ENCODE results near the gene CEP57L1.
"Not testable (repeated sequence)": the region's sequence is repeated elsewhere in the genome, so short reads cannot be mapped to it uniquely, and the experiment has no call there.

Gene CEP57L1

DNA sequence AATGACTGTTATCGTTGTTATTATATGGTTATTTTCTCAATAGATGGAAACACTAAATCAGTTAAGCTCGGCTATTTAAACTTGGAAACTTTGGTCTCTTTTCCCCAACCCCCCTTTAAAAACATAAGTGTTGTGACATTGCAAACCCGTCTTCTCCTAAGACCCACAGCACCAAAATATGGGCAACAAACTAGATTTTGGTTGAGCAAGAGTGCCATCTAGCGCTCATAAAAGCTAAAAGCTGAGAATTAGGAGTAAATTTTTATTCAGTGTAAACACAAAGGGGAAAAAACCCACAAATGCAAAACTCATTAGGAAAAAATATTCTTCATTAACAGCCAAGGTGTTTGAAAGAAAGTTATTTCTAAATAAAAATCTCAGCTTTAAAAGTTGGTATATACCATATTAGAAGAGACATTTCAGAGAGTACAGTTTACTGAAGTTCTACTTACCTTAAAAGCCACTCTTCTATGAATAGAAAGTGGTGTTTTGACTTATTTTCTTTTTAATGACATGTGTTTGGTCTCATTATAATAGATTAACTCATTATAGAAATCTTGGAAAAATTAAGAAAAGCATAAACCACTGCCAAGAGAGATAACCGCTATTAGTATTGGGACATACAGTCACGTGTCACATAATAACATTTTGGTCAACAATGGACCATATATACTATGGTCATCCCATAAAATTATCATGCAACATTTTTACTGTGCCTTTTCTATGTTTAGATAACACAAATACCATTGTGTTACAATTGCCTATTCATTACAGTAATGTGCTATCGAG lies 21.8 kb upstream of the CEP57L1 start:
- DNase-seq (ENCODE audit: low spot score) = peak; percentile 66

DNA sequence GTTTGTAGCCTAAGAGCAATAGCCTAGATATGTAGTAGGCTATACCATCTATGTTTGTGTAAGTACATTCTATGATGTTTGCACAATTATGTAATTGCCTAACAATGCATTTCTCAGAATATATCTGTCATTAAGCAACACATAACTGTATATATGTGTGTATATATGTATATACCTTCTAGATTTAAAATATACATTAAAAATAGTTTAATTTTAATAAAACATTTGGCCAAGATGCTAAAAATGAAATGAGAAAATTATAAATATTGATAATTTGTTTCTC lies 21.2 kb upstream of the CEP57L1 start:
- no peak for DNase-seq (ENCODE audit: low spot score)

DNA sequence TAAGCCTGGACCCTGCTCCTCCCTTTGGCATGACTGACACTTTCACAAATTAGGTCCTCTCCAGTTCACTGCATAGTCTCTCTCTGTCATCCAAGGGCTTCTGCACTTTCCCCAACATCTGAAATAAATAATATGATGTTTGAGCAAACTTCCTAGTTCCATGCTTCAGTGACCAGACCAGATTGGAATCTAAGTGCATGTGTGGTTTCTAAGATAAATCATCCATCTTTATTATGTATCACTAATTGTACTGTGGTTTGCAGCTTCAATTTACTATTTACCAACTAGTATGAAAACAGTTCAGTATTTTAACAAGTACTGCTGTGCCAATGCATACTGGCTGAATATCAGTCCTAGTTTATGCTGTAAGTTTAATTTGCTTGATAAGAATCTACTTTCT lies 19.4 kb upstream of the CEP57L1 start:
- peak; percentile 30 for DNase-seq (ENCODE audit: low spot score)

DNA sequence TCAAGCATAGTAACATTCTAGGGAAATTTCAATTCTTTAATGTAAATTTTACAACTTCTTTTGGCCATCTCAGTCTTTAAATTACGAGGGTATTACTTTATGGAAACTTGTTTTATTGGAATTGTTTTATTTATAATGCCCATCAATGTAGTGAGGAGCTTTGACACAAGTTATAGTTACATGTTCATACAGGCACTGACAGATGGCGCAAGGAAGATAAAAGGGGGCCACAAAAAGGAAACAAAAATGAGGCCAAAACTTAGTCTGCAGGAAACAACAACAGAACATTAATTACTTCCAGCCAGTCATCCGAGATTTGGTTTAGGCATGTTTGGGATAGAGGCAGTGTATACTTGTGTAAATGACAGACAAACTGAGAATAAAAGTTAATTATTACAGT lies 18.9 kb upstream of the CEP57L1 start:
- no peak for DNase-seq (ENCODE audit: low spot score)

DNA sequence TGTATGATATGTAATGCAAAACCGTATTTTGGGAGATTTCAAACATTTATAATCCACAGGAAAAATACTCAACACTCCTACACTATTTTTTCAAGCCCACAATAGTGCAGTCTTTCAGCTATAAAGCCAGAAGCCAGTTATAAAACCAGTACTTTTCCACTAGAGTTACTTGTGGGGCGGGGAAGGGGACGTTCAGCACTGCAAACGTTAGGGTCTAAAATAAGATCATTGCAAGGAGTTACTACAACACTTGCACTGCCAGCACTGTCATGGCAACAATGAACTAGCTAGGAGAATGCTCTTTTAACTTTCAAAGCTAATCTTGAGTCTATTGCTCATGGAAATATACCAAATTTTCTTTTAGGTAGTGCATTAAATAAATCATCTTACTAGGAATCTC lies 15.3 kb upstream of the CEP57L1 start:
- no peak for DNase-seq (ENCODE audit: low spot score)

DNA sequence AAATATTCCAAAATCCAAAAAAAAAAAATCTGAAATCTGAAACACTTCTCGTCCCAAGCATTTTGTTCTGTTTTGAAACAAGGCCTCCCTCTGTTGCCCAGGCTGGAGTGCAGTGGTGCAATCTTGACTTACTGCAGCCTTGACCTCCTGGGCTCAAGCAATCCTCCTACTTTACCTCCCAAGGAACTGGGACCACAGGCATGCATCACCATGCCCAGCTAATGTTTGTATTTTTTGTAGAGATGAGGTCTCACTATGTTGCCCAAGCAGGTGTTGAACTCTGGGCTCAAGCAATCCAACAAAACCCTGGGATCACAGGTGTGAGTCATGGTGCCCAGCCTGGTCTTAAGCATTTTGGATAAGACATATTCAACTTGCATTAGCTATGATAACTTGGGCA lies 14.3 kb upstream of the CEP57L1 start:
- DNase-seq (ENCODE audit: low spot score) = no peak

DNA sequence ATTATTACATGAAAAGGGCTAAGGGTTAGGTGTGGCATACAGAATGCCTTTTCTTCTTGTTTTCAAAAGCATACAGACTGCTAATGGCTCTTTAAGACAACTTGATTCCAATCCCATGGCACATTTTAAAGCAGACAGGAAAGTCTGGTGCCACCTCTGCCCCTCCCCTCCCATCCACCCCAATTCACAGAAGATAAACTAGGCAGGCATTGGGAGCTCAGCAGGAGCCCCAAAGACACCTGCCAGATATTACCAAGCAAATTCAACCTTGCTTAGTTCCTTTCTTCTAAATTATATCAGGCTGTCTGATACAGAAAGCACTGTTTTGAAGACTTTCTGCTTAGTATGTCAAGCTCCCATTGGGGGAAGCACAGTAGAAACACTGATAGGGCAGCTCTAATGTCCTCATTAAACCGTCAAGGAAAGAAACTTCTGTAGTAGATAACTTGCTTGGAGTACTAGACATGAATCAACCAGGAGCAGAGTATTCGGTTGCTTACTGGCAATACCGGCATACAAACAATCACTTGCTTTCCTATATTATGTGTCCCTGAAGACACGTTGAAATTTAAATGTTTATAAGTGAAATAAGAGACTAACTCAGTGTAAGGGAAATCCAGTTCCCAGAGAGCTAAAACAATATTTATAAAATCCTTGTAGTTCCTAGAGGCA lies 13.7 kb upstream of the CEP57L1 start:
- no peak for DNase-seq (ENCODE audit: low spot score)

DNA sequence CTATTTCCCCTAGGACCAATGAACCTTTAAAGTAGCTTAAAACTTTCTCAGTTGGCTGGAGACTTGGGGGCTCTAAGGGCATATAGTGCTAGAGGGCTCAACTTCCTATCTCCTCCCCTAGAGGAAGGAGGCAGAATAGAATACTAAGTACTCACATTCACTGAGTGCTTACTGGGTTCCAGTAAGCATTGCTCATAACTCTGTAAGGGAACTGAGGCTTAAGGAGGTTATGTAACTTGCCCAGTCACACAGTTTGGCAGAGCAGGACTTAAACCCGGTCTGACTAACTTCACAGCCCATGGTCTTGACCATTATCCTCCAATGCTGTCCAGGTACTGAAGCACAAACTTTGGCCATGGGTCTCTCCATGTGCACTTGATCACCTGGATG lies 13.1 kb upstream of the CEP57L1 start:
- peak; percentile 55 for DNase-seq (ENCODE audit: low spot score)

DNA sequence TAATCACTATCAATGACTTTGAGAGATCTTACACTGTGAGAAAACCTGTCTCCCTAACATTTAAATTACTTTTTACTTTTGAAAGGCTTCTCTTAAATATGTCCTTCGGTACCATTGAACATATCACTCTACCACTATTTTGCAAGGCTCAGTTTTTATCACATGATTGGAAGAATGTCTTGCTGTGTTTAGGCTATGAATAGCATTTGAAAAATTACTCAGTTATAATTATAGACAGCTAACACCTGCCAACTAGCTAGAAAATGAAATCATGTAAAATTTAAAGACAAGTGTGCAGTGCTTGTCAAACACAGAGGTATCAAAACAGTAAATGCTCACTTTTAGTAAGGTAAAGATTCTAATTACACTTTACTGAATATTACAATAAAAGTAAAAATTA lies 11.7 kb upstream of the CEP57L1 start:
- DNase-seq (ENCODE audit: low spot score) = no peak

DNA sequence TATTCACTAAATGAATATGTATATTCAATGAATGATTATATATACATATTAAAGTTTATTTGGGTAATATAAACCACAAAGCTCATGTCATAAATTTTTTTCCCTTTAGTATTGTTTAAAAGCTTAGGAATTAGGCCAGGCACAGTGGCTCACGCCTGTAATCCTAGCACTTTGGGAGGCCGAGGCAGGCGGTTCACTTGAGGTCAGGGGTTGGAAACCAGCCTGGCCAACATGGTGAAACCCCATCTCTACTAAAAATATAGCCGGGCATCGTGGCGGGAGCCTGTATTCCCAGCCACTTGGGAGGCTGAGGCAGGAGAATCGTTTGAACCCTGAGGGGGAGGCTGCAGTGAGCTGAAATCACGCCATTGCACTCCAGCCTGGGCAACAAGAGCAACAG lies 11.2 kb upstream of the CEP57L1 start:
- DNase-seq (ENCODE audit: low spot score) = not testable (repeated sequence)

DNA sequence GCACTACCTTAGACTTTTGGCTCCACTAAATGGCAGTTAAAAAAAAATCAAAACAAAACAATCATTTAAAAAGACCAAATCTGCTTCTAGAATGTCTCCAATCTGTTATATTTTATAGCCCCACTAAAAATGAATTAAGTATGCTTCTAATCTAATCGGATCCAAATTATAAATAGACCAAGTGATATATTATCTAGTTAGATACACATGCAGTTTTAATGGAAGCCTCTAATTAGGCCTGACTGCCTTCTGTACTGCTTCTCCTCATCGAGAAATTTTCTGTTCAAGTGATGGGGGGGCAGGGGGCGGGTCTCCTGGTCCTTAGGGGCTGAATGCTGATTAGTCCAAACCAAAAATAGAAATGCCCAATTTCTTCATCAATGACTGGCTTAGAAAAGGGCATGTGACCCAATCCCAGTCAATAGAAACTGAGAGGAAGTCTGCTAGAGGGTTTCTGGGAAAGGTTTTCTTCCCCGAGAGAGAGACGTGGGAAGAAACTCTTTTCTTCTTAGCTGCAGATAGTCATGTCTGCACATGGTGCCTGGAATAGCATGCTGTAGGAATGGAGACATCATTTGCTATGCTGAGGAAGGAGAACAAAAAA lies 7.5 kb upstream of the CEP57L1 start:
- no peak for DNase-seq (ENCODE audit: low spot score)

DNA sequence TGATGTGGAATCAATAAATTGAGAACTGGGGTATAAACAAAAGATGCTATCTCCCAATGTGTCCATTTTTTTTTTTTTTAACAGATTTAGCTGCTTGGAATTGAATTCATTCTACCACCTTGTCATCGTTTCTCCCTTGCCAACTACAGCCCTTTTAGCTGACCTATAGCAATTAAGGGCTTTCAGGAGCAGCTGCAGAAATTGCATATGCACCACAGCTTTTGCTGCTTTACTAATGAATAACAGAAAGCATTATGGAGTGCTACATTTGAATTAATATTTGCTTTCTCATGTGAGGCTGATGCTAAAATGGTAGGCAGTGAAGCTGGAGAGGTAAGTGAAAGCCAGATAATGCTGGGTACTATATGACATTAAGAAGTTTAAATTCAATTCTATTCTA lies 6.3 kb upstream of the CEP57L1 start:
- no peak for DNase-seq (ENCODE audit: low spot score)

DNA sequence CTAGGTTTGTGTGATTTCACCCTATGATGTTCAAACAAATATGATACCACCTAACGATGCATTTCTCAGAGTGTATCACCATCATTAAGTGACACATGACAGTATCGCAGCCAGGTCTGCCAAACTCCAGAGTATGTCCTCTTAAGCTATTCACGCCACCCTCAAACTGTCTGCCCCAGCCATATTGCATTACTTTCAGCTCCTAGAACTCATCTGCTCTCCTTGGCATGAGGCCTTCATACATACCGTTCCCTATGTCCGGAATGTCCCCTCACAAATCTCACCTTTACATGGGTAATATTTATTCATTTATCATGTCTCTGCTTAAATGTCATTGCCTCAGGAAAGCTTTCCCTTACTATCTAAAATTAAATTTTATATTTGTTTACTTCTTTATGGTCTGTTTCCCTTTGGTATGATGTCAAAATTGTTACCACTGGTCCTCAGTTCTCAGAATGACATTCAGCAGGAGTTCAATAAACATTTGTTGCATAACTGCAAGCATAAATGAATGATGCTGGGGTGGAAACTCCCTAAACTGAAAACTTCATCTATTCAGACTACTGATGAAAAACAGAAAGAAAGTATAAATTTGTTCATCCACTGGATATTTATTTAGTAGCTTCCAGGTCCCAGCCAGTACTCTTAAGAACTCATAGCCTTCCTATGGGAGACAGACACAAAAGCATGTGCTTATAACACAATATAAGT lies 3.8 kb upstream of the CEP57L1 start:
- no peak for DNase-seq (ENCODE audit: low spot score)

DNA sequence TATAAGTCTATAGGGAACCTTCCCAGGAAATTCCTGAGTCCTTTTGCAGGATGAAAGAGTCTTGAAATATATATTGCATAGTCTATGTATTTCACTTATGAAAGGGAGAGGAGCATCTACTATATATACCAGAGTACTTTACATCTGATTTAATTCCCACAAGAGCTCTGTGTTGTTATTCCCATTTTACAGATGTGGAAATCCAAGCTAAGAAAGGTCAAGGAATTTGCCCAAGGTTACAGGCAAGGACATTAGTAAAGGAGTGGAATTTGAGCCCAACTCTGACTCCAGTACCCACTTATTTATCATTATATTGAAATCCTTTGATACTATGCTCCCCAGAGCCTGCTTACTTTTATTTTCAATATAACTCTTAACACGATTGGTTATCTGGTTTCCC lies 3.2 kb upstream of the CEP57L1 start:
- no peak for DNase-seq (ENCODE audit: low spot score)

DNA sequence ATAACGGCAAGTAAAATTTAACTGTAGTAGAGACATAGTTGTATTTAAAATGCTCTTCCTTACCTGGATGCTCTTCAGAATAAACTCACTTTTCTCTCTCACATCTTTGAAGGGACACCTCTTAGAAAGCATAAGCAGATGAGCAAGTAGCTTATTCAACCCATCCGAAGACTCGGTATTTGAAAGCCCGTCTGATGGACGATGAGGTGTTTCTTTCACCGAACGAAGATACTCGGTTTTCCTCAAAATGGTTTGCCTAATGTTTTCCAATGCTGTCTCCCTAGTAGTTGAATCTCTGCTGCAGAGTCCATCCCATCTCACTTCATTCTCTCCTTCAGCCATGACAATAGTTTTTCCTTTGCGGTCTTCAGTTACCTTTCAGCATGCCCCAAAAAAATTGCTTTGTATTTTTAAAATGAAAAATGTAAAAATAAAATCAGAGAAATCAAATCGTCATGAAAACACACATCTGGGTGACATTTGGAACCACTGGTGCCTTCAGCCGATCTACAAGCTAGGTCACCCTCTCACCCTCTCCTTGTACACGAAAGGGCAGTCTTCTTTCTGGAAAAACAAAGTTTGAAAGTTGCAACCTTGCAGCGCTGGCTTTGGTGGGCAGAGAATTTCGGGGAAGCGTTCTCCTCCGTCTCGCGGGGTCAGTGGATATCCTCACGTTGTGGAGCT lies 1.4 kb upstream of the CEP57L1 start:
- peak; percentile 23 for DNase-seq (ENCODE audit: low spot score)

DNA sequence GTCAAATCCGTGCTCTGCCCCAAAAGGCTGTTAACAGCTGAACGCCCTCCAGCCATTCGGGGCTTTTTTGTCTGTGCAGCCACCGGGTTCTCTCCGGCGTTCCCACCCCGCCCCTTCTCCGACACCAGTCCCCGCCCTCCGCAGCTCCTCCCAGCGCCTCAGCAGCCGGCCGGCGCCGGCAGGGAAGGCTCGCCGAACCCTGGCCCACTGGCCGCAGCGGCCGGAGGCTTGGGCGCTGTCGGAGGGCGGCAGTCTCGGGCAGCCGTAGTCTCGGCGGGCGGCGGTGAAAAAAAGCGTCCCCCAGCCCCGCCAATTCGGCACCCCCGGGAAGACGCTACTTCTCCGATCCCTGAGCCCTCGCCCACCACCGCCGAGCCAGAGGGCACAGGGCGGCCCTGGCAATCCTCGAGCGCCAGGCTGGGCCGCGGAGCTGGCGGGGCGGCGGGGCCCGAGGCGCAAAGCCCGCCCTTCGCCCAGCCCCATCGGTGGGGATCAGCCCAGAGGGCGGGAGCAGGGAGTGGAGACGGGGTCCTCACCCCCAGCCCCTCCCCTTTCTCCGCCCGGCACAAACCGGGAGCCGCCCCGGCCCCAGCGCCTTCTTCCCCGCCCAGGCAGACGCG lies 781 bp upstream of the CEP57L1 start, which contains the start of gene SESN1:
Gene SESN1 (minus strand): TSS at position 431 of the 620 bp plus-strand sequence. CDS start 773 bp downstream, outside the sequence.
- DNase-seq (ENCODE audit: low spot score) = peak; percentile 98

DNA sequence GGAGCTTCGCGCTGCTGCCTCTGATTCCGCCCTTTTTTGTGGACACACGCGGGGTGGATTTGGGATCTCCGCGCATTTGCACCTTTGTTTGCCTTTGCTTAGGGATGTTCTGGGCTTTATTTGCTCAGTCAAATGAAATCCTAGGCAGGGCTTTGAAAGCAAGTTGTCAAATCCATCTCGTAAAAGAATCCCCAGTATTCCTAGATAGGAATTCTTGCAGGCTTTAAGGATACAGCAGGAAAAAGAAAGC lies 453 bp downstream of the CEP57L1 start:
- DNase-seq (ENCODE audit: low spot score) = no peak

DNA sequence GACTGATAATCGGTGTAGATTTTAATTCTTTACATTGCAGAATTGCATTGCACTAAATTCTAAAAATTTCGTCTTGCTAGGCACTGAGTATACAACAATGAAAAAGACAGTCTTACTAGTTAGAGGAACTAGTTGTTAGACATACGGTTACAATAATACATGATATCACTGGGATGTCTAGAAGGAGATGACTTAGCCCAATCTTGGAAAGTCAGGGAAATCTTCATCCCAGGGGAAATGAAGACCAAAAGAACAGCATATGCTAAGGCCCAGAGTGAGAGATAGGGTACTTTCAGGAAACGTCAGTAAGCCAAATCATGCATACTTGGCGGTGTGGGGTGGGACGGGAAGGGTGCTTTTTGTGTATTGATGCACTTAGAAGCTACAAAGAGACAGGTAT lies 901 bp downstream of the CEP57L1 start:
- DNase-seq (ENCODE audit: low spot score) = no peak

DNA sequence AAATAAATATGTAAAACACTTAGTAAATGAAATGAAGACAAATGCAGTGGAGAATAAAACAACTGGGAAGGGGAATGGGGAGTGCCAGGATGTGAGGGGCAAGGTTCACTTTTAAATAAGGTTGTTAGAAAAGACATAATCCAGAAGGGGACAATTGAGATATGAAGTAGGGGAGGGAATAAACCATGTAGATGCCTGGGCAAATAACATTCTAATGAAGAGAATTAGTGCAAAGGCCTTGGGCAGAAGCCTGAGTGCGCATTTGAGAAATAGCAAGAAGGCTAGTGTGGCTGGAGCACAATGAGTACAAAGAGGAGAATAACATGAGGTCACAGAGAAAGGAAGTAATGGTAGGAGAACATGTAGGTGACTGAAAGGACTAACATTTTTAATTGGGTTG lies 2.4 kb downstream of the CEP57L1 start:
- DNase-seq (ENCODE audit: low spot score) = no peak

DNA sequence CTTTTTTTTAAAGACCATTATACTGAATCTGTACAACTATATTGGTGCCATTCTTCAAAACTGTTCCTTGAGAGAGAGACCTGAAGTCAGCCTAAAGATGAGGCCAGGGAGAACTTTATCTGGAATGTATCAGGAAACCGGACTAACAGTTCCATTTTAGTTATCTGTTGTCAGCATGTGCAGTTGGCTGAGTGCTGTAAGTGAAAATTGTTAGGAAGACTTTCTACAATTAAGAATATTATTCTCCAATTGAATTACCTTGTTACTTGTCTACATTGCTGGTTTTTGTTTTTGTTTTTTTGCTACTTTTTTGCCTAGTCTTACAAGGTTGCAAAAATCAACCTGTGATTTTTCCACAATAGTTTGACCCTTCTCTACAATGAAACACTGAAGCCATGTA lies 7.5 kb downstream of the CEP57L1 start:
- no peak for DNase-seq (ENCODE audit: low spot score)

DNA sequence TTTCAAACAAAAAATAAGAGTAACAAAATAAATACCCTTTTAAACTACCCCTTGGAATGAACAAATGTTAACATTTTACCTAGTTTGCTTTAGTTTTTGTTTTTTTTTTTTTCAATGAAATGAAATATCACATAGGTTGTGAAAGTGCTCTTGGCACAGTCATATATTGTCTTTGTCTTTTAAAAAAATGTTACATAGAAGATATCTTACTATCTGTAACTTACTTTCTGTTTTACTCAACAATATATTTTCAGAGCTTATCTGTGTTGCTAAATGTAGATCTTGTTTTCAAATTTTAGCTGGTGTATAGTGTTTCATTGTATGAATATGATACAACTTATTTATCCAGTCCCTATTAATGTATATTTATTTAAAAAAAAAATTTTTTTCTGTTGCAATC lies 8.6 kb downstream of the CEP57L1 start:
- no peak for DNase-seq (ENCODE audit: low spot score)

DNA sequence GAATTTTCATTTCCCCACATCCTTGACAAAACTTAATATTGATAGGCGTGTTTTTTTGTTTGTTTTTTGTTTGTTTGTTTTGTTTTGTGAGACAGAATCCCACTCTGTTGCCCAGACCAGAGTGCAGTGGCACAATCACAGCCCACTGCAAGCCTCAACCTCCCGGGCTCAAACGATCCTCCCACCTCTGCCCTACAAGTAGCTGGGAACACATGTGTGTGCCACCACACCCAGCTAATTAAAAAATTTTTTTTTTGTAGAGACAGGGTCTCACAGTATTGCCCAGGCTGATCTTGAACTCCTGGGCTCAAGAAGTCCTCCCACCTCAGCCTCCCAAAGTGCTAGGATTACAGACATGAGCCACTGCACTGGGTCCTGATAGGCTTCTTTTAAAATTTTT lies 9.2 kb downstream of the CEP57L1 start:
- DNase-seq (ENCODE audit: low spot score) = no peak

All from kidney tubule cell (primary cell).